ENCODE results near the gene FBH1. TPM values are rescaled to one million over a fixed set of nuclear protein-coding genes. Genes with fewer than 3 reads are reported as not detected.

FBH1 gene
- total and polyA plus RNA-seq, 2 experiments from 2014 or later = 62.5 to 90.8 TPM

DNA sequence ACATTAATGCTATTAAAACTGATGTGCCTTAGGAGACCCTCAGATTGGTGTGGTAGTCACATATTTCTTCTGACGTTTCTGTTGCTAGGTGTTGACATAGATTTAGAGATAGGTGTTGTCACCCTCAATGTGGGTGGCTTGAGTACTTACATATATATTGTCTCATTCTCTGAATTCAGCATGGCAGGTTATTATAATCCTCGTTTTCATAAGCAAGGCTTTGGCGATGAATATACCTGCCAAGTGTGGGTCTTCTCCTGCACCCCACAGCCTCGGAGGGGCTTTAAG, 7.0 kb downstream of the FBH1 start (continued):
- TF ChIP-seq, protein P1, sequence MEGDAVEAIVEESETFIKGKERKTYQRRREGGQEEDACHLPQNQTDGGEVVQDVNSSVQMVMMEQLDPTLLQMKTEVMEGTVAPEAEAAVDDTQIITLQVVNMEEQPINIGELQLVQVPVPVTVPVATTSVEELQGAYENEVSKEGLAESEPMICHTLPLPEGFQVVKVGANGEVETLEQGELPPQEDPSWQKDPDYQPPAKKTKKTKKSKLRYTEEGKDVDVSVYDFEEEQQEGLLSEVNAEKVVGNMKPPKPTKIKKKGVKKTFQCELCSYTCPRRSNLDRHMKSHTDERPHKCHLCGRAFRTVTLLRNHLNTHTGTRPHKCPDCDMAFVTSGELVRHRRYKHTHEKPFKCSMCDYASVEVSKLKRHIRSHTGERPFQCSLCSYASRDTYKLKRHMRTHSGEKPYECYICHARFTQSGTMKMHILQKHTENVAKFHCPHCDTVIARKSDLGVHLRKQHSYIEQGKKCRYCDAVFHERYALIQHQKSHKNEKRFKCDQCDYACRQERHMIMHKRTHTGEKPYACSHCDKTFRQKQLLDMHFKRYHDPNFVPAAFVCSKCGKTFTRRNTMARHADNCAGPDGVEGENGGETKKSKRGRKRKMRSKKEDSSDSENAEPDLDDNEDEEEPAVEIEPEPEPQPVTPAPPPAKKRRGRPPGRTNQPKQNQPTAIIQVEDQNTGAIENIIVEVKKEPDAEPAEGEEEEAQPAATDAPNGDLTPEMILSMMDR (conservative IDR thresholded peaks at IDR 0.05; ENCODE audit: low read depth in 2 of 2) = no peak
- no peak for TF ChIP-seq EZH2 (IDR thresholded peaks at IDR 0.05; ENCODE audit: low read depth, unreplicated experiment)

- peaks cover 8% of the 10 kb centered on the region; the same call in 1 of the 2 replicates for H3K36me3 ChIP-seq (ENCODE audit: insufficient read depth)
- H3F3A ChIP-seq (replicated peaks; ENCODE audit: low read depth) = 0 out of 2 replicates have a peak, but pooled peaks cover 3% of the 10 kb centered on the region
- H4K20me1 ChIP-seq (replicated peaks; ENCODE audit: insufficient read depth) = peaks cover 51% of the 10 kb centered on the region
- DNase-seq (ENCODE audit: low spot score) = no peak
- no peaks in the 10 kb centered on the region for H3K27me3 ChIP-seq (ENCODE audit: insufficient read depth)
- H3K4me1 ChIP-seq (ENCODE audit: insufficient read depth) = no peaks in the 10 kb centered on the region
- no peak overlapping the region for H3K27ac ChIP-seq (ENCODE audit: low read depth)
- H3K4me2 ChIP-seq = no peak overlapping the region
- H2AFZ ChIP-seq = no peak overlapping the region
- Mint-ChIP-seq H3K4me3 (no peak overlapping the region), H3K9me3 (no peaks in the 10 kb centered on the region), H3K27ac (no peak overlapping the region), H3K4me1 (no peaks in the 10 kb centered on the region; the same call in 1 of the 3 replicates), H3K36me3 (ENCODE audit: low read depth) (peaks cover 45% of the 10 kb centered on the region), H3K27me3 (ENCODE audit: insufficient read depth, low read depth, poor library complexity) (peaks cover 2% of the 10 kb centered on the region)
- H3K9me2 ChIP-seq (ENCODE audit: insufficient read depth) = no peaks in the 10 kb centered on the region
- H3K4me3 ChIP-seq = no peak overlapping the region
- peaks cover 89% of the 10 kb centered on the region for H3K79me2 ChIP-seq (replicated peaks; ENCODE audit: insufficient read depth)
- ATAC-seq = no peak
- TF ChIP-seq, protein P2, sequence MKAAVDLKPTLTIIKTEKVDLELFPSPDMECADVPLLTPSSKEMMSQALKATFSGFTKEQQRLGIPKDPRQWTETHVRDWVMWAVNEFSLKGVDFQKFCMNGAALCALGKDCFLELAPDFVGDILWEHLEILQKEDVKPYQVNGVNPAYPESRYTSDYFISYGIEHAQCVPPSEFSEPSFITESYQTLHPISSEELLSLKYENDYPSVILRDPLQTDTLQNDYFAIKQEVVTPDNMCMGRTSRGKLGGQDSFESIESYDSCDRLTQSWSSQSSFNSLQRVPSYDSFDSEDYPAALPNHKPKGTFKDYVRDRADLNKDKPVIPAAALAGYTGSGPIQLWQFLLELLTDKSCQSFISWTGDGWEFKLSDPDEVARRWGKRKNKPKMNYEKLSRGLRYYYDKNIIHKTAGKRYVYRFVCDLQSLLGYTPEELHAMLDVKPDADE (IDR thresholded peaks at IDR 0.05) = no peak
- no peak for TF ChIP-seq NANOG (IDR thresholded peaks at IDR 0.05; ENCODE audit: borderline replicate concordance)
- TF ChIP-seq, protein P3, sequence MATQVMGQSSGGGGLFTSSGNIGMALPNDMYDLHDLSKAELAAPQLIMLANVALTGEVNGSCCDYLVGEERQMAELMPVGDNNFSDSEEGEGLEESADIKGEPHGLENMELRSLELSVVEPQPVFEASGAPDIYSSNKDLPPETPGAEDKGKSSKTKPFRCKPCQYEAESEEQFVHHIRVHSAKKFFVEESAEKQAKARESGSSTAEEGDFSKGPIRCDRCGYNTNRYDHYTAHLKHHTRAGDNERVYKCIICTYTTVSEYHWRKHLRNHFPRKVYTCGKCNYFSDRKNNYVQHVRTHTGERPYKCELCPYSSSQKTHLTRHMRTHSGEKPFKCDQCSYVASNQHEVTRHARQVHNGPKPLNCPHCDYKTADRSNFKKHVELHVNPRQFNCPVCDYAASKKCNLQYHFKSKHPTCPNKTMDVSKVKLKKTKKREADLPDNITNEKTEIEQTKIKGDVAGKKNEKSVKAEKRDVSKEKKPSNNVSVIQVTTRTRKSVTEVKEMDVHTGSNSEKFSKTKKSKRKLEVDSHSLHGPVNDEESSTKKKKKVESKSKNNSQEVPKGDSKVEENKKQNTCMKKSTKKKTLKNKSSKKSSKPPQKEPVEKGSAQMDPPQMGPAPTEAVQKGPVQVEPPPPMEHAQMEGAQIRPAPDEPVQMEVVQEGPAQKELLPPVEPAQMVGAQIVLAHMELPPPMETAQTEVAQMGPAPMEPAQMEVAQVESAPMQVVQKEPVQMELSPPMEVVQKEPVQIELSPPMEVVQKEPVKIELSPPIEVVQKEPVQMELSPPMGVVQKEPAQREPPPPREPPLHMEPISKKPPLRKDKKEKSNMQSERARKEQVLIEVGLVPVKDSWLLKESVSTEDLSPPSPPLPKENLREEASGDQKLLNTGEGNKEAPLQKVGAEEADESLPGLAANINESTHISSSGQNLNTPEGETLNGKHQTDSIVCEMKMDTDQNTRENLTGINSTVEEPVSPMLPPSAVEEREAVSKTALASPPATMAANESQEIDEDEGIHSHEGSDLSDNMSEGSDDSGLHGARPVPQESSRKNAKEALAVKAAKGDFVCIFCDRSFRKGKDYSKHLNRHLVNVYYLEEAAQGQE (IDR thresholded peaks at IDR 0.05; ENCODE audit: unreplicated experiment) = no peak
- TF ChIP-seq EZH2phosphoT487 (IDR thresholded peaks at IDR 0.05; ENCODE audit: unreplicated experiment) = no peak
- no peak for TF ChIP-seq ZNF331 (CRISPR knock-in tag; IDR thresholded peaks at IDR 0.05; ENCODE audit: low read depth)
- TF ChIP-seq CREB1 (CRISPR knock-in tag; IDR thresholded peaks at IDR 0.05; ENCODE audit: low read depth) = no peak
- TF ChIP-seq STAT1 (IDR thresholded peaks at IDR 0.05; ENCODE audit: unreplicated experiment) = no peak
- TF ChIP-seq, protein P1 (conservative IDR thresholded peaks at IDR 0.05; ENCODE audit: low read depth in 2 of 2) = no peak
- no peak for TF ChIP-seq JUNB (IDR thresholded peaks at IDR 0.05; ENCODE audit: unreplicated experiment)
- no peak for TF ChIP-seq ZNF462 (CRISPR knock-in tag; IDR thresholded peaks at IDR 0.05)
Measured at GRCh38 chr10:5897504-5897903, 7.5 kb downstream of the FBH1 start.
